Kidney epithelial cell (primary cell): ENCODE data around the gene LEP. TPM values are rescaled to one million over a fixed set of nuclear protein-coding genes. Genes with fewer than 3 reads are reported as not detected.

Experiments
- DNase-seq: peaks from one replicate; pipeline ENCODE4 v3.0.0-alpha.2; 2010; ENCODE audit warnings: low read depth
- H3K27me3 ChIP-seq: 2 replicates; pipeline ENCODE4 v1.6.0; 2011; ENCODE audit warnings: low read length; ENCODE audit not compliant: control insufficient read depth, insufficient read depth
- H3K36me3 ChIP-seq: 2 replicates; pipeline ENCODE4 v1.5.1; 2011; ENCODE audit warnings: low read length; ENCODE audit not compliant: control insufficient read depth, insufficient read depth
- H3K4me3 ChIP-seq: 2 replicates; pipeline ENCODE4 v1.5.1; 2011; ENCODE audit warnings: low read depth, mild to moderate bottlenecking, control low read depth, low read length
- CTCF ChIP-seq: IDR thresholded peaks from 2 replicates; pipeline ENCODE4 v1.5.1; 2011; ENCODE audit warnings: mild to moderate bottlenecking, moderate library complexity, low read length, control low read depth, inconsistent platforms; ENCODE audit not compliant: insufficient read depth, poor library complexity, severe bottlenecking
- total RNA-seq: library from RNA; depleted of rRNA; stranded (reverse); fragments of >200 nt; gene quantifications from 2 replicates; pipeline ENCODE4 v1.2.3, GENCODE V29; 2015

LEP gene
- total RNA-seq, 1 donor from 2014 or later = not detected

- no peak overlapping the region for H3K4me3 ChIP-seq
- peaks cover 44% of the 10 kb centered on the region for H3K27me3 ChIP-seq
- no peaks in the 10 kb centered on the region for H3K36me3 ChIP-seq
- no peak for TF ChIP-seq CTCF
- DNase-seq = no peak
These were observed 40.7 kb upstream of the LEP start for GRCh38 chr7:128200376-128200775.

- no peak overlapping the region for H3K4me3 ChIP-seq
- H3K27me3 ChIP-seq = peaks cover 44% of the 10 kb centered on the region
- DNase-seq = no peak
- no peak for TF ChIP-seq CTCF
- no peaks in the 10 kb centered on the region for H3K36me3 ChIP-seq
These were observed 39.9 kb upstream of the LEP start for GRCh38 chr7:128201067-128201689.

- Histone ChIP-seq H3K27me3 (peaks cover 44% of the 10 kb centered on the region), H3K36me3 (no peaks in the 10 kb centered on the region), H3K4me3 (no peak overlapping the region)
- no peak for TF ChIP-seq CTCF
- DNase-seq = no peak
These were observed 39.4 kb upstream of the LEP start for GRCh38 chr7:128201690-128202085.

GRCh38 chr7:128202287-128202957, 38.7 kb upstream of the LEP start:
- DNase-seq = no peak
- Histone ChIP-seq H3K27me3 (peaks cover 51% of the 10 kb centered on the region), H3K36me3 (no peaks in the 10 kb centered on the region), H3K4me3 (no peak overlapping the region)
- no peak for TF ChIP-seq CTCF

GRCh38 chr7:128203047-128203491, 38.0 kb upstream of the LEP start:
- TF ChIP-seq CTCF = no peak
- Histone ChIP-seq H3K27me3 (peaks cover 53% of the 10 kb centered on the region), H3K4me3 (no peak overlapping the region), H3K36me3 (no peaks in the 10 kb centered on the region)
- DNase-seq = no peak
